Neural cell (in vitro differentiated cells): ENCODE data around the gene THAP4.

Source experiments
- EP300 ChIP-seq: fragments of 450-650 bp; conservative IDR thresholded peaks from 2 replicates; pipeline ENCODE4 v1.6.1; 2014; ENCODE audit warnings: antibody characterized with exemption, mild to moderate bottlenecking, moderate library complexity; ENCODE audit not compliant: poor library complexity, severe bottlenecking
- EZH2 ChIP-seq: fragments of 200-600, 300-800 bp; shearing (Covaris generic), sonication (generic); IDR thresholded peaks from 2 replicates; pipeline ENCODE4 v1.6.1; 2014; ENCODE audit warnings: antibody characterized with exemption, low read length, borderline replicate concordance, mild to moderate bottlenecking; ENCODE audit not compliant: insufficient read depth, poor library complexity, severe bottlenecking
- MXI1 ChIP-seq: fragments of 450-650 bp; conservative IDR thresholded peaks from 2 replicates; pipeline ENCODE4 v1.6.1; 2014; ENCODE audit warnings: antibody characterized with exemption, mild to moderate bottlenecking; ENCODE audit not compliant: poor library complexity, severe bottlenecking
- POLR2AphosphoS5 ChIP-seq: IDR thresholded peaks from 2 replicates; pipeline ENCODE4 v1.6.1; 2012
- RAD21 ChIP-seq: fragments of 450-650 bp; conservative IDR thresholded peaks from 2 replicates; pipeline ENCODE4 v1.6.1; 2014; ENCODE audit warnings: antibody characterized with exemption, mild to moderate bottlenecking, moderate library complexity
- SMC3 ChIP-seq: fragments of 450-650 bp; conservative IDR thresholded peaks from 2 replicates; pipeline ENCODE4 v1.6.1; 2014; ENCODE audit warnings: antibody characterized with exemption, mild to moderate bottlenecking, moderate library complexity; ENCODE audit not compliant: poor library complexity
- TAF1 ChIP-seq: IDR thresholded peaks from 2 replicates; pipeline ENCODE4 v1.6.1; 2012; ENCODE audit warnings: low read depth
- TF ChIP-seq, protein P1 (sequence below): fragments of 450-650 bp; IDR thresholded peaks from 2 replicates; pipeline ENCODE4 v1.5.1; 2014; ENCODE audit warnings: antibody characterized with exemption, mild to moderate bottlenecking, moderate library complexity; ENCODE audit not compliant: poor library complexity, severe bottlenecking
- TF ChIP-seq, protein P2 (sequence below): IDR thresholded peaks from 2 replicates; pipeline ENCODE4 v1.6.1; 2012; ENCODE audit warnings: borderline replicate concordance

DNA sequence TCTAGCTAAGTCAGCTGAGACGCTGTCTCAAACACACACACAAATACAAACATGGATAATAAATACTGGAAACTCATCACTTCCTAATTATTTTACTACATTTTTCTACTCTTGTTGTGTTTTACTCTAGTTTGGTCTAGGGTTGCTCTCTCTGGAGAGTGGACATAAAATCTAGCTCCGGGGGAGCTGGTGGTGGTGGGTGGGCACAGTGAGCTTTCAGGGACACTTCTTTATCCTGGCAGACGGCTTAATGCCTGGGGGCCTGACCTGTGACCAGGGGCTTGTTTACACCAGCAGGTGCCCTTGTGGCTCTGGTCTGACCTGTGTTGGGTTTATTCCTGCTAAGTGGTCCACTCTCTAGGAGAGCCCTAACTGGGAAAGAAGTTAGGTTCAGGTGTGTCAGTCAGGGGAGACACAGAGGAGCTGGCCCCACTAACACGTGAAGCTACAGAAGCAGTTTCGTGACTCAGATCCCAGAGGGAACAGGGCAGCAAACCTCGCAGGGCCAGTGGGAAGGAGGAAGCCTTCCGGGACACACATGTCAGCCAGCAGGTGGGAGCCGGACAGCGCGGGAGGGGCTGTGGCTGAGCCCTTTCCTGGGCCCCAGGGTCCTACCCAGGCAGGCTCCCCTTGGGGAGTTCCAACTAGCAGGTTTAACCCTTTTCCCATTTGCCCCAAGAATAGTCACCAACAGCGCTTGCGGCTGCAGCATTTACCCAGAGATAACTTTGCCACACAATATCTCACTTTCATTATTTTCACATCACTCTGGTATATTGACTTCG, 100.9 kb downstream of the THAP4 start:
- no peak for TF ChIP-seq EZH2
- TF ChIP-seq, protein P1, sequence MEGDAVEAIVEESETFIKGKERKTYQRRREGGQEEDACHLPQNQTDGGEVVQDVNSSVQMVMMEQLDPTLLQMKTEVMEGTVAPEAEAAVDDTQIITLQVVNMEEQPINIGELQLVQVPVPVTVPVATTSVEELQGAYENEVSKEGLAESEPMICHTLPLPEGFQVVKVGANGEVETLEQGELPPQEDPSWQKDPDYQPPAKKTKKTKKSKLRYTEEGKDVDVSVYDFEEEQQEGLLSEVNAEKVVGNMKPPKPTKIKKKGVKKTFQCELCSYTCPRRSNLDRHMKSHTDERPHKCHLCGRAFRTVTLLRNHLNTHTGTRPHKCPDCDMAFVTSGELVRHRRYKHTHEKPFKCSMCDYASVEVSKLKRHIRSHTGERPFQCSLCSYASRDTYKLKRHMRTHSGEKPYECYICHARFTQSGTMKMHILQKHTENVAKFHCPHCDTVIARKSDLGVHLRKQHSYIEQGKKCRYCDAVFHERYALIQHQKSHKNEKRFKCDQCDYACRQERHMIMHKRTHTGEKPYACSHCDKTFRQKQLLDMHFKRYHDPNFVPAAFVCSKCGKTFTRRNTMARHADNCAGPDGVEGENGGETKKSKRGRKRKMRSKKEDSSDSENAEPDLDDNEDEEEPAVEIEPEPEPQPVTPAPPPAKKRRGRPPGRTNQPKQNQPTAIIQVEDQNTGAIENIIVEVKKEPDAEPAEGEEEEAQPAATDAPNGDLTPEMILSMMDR = no peak
- TF ChIP-seq, protein P2, sequence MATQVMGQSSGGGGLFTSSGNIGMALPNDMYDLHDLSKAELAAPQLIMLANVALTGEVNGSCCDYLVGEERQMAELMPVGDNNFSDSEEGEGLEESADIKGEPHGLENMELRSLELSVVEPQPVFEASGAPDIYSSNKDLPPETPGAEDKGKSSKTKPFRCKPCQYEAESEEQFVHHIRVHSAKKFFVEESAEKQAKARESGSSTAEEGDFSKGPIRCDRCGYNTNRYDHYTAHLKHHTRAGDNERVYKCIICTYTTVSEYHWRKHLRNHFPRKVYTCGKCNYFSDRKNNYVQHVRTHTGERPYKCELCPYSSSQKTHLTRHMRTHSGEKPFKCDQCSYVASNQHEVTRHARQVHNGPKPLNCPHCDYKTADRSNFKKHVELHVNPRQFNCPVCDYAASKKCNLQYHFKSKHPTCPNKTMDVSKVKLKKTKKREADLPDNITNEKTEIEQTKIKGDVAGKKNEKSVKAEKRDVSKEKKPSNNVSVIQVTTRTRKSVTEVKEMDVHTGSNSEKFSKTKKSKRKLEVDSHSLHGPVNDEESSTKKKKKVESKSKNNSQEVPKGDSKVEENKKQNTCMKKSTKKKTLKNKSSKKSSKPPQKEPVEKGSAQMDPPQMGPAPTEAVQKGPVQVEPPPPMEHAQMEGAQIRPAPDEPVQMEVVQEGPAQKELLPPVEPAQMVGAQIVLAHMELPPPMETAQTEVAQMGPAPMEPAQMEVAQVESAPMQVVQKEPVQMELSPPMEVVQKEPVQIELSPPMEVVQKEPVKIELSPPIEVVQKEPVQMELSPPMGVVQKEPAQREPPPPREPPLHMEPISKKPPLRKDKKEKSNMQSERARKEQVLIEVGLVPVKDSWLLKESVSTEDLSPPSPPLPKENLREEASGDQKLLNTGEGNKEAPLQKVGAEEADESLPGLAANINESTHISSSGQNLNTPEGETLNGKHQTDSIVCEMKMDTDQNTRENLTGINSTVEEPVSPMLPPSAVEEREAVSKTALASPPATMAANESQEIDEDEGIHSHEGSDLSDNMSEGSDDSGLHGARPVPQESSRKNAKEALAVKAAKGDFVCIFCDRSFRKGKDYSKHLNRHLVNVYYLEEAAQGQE = no peak
- no peak for TF ChIP-seq EP300
- TF ChIP-seq POLR2AphosphoS5 = no peak
- TF ChIP-seq MXI1 = no peak
- no peak for TF ChIP-seq TAF1
- TF ChIP-seq RAD21 = no peak
- no peak for TF ChIP-seq SMC3
